ENCODE results near the gene SGSM1. TPM values are rescaled to one million over a fixed set of nuclear protein-coding genes. Genes with fewer than 3 reads are reported as not detected.

SGSM1 gene
- polyA plus RNA-seq, 1 of the 3 experiments (the other 2 are of a cell fraction), result 0.15 TPM

DNA sequence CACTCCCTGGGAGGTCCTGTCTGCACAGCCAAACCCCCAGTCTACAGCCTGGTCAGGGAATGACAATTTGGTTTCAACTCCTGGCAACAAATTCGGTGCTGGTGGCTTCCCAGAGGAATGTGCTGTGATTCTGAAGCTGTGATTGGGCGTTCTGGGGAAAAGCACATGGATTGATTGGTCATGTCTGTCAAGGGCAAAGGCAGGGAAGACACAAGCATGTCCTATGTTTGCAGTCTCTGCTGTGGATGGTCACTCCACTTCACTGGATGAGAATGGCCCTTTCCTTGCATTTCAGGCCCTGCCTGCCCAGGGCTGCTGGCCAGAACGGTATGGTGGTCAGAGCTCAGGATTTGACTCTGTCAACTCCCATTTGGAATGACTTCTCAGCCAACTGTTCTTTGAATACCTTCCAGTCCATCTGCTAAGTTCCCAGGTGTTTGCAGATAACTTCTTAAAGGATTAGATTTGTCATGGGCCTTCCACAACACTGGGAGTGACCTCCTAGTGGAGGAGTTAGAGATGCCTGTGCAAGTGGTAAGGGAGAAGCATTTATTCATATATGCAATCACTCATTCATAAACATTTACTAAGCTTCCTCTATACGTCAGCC, 42.7 kb downstream of the SGSM1 start (continued):
- TF ChIP-seq REST (IDR thresholded peaks at IDR 0.05; ENCODE audit: low read depth, low read length) (no peak), FOSL2 (IDR thresholded peaks at IDR 0.05; ENCODE audit: borderline replicate concordance, low read depth) (no peak)

- POLR2A ChIA-PET, result no interaction called here
- CTCF ChIA-PET, result interaction anchor here (1.7 kb wide), 1 partner anchor 87 kb away, joined by 6 read pairs; no protein-coding TSS in a partner anchor
- H4K20me1 ChIP-seq (ENCODE audit: insufficient read depth), result no peaks in the 10 kb centered on the region
- DNase-seq, result no peak
- no peak overlapping the region for H3K4me3 ChIP-seq (ENCODE audit: low read depth in 2 of 2, low read length in 1 of 2)
- no peak for TF ChIP-seq TAF1 (IDR thresholded peaks at IDR 0.05; ENCODE audit: borderline replicate concordance, low read depth, low read length)
- TF ChIP-seq SMC3 (IDR thresholded peaks at IDR 0.05; ENCODE audit: low read depth, low read length), result no peak
- no peak for TF ChIP-seq CHD2 (IDR thresholded peaks at IDR 0.05; ENCODE audit: low read length, partially characterized antibody)
- no peak for TF ChIP-seq GATA2 (CRISPR knock-in tag; IDR thresholded peaks at IDR 0.05)
- TF ChIP-seq PBX3 (IDR thresholded peaks at IDR 0.05), result no peak
- no peak for TF ChIP-seq FOXJ3 (CRISPR knock-in tag; IDR thresholded peaks at IDR 0.05)
- no peak for TF ChIP-seq REST (IDR thresholded peaks at IDR 0.05; ENCODE audit: low read depth, low read length)
- no peak for TF ChIP-seq RAD21 (IDR thresholded peaks at IDR 0.05; ENCODE audit: low read length)
- TF ChIP-seq NRF1 (IDR thresholded peaks at IDR 0.05; ENCODE audit: low read depth, low read length), result no peak
- TF ChIP-seq ZBTB33 (IDR thresholded peaks at IDR 0.05; ENCODE audit: borderline replicate concordance, low read depth), result no peak
- TF ChIP-seq, protein P1, sequence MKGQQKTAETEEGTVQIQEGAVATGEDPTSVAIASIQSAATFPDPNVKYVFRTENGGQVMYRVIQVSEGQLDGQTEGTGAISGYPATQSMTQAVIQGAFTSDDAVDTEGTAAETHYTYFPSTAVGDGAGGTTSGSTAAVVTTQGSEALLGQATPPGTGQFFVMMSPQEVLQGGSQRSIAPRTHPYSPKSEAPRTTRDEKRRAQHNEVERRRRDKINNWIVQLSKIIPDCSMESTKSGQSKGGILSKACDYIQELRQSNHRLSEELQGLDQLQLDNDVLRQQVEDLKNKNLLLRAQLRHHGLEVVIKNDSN (IDR thresholded peaks at IDR 0.05; ENCODE audit: borderline replicate concordance, low read depth), result no peak
- no peak for TF ChIP-seq POLR2AphosphoS5 (IDR thresholded peaks at IDR 0.05; ENCODE audit: low read depth, low read length)
- no peak overlapping the region for H3K4me2 ChIP-seq
- no peak overlapping the region for H3K9ac ChIP-seq
- no peak overlapping the region for H3K27ac ChIP-seq (ENCODE audit: low read depth in 2 of 2, low read length in 1 of 2)
- no peaks in the 10 kb centered on the region for H3K9me3 ChIP-seq
- WGBS (ENCODE audit: low lambda C conversion rate), result 37% methylated on average over 3 of the region's 3 CpGs
- no peaks in the 10 kb centered on the region for H3K27me3 ChIP-seq (ENCODE audit: insufficient read depth)
- H3K4me1 ChIP-seq (ENCODE audit: control insufficient read depth in 1 of 2, insufficient read depth in 2 of 2, low read depth in 1 of 2, low read length in 1 of 2), result no peaks in the 10 kb centered on the region
- no peaks in the 10 kb centered on the region for H3K79me2 ChIP-seq (ENCODE audit: insufficient read depth)
- no peak overlapping the region for H2AFZ ChIP-seq (ENCODE audit: low read depth)
- H3F3A ChIP-seq (replicated peaks; ENCODE audit: insufficient read depth), result no peaks in the 10 kb centered on the region
- no peaks in the 10 kb centered on the region for H3K36me3 ChIP-seq (replicated peaks in 1 of 2; ENCODE audit: control insufficient read depth in 1 of 2, insufficient read depth in 2 of 2, low read length in 1 of 2)
- H3K9me2 ChIP-seq, result no peaks in the 10 kb centered on the region
Observed at GRCh38 chr22:24855794-24856193, 49.8 kb downstream of the SGSM1 start.

Data from SK-N-SH (cell line).